Endothelial cell of hepatic sinusoid (primary cell): ENCODE measurements around the gene GPD1.

Experiments used
- in situ Hi-C: cut with HindIII; loops from 2 replicates; pipeline ENCODE4 v1.10.0; 2017; ENCODE audit warnings: low sequenced_read_pairs

The GPD1 gene

GRCh38 chr12:50103767-50104321 lies at the start of gene GPD1:
TSS of gene GPD1 (plus strand) at chr12:50104008. CDS start at chr12:50104051, 43 bp downstream.
- in situ Hi-C loops = loop anchor here (5.0 kb wide), 1 partner anchor 37 kb away; no protein-coding TSS in a partner anchor

- in situ Hi-C loops = no loop called here
Observed at GRCh38 chr12:50055831-50056638, 47.8 kb upstream of the GPD1 start.

- in situ Hi-C loops = no loop called here
Observed at GRCh38 chr12:50056639-50056976, 47.2 kb upstream of the GPD1 start.

- in situ Hi-C loops = no loop called here
Observed at GRCh38 chr12:50057000-50057841, 46.6 kb upstream of the GPD1 start, which contains the start of gene ASIC1. TSS of gene ASIC1 (plus strand) at chr12:50057596. CDS start at chr12:50058767, 1,171 bp downstream.

- in situ Hi-C loops = no loop called here
Observed at GRCh38 chr12:50057896-50058670, 45.7 kb upstream of the GPD1 start.

GRCh38 chr12:50058743-50059312 lies 45.0 kb upstream of the GPD1 start:
- in situ Hi-C loops = no loop called here

- in situ Hi-C loops = loop anchor here (10.0 kb wide), 1 partner anchor 195 kb away; no protein-coding TSS in a partner anchor
Observed at GRCh38 chr12:50059440-50060119, 44.2 kb upstream of the GPD1 start.

- in situ Hi-C loops = loop anchor here (10.0 kb wide), 1 partner anchor 195 kb away; no protein-coding TSS in a partner anchor
Observed at GRCh38 chr12:50060120-50060468, 43.7 kb upstream of the GPD1 start.

GRCh38 chr12:50061171-50061570 lies 42.6 kb upstream of the GPD1 start:
- in situ Hi-C loops = loop anchor here (10.0 kb wide), 1 partner anchor 196 kb away; no protein-coding TSS in a partner anchor

- in situ Hi-C loops = loop anchor here (10.0 kb wide), 1 partner anchor 197 kb away; no protein-coding TSS in a partner anchor
Observed at GRCh38 chr12:50061946-50062686, 41.7 kb upstream of the GPD1 start.

- in situ Hi-C loops = loop anchor here (10.0 kb wide), 1 partner anchor 198 kb away; no protein-coding TSS in a partner anchor
Observed at GRCh38 chr12:50062728-50063460, 40.9 kb upstream of the GPD1 start.

- in situ Hi-C loops = loop anchor here (5.0 to 10.0 kb wide), 4 partner anchors 36 to 201 kb away; partner anchors contain the start of gene GPD1
Observed at GRCh38 chr12:50065726-50066310, 38.0 kb upstream of the GPD1 start.

- in situ Hi-C loops = loop anchor here (5.0 to 10.0 kb wide), 4 partner anchors 36 to 202 kb away; partner anchors contain the start of gene GPD1
Observed at GRCh38 chr12:50066402-50066801, 37.4 kb upstream of the GPD1 start.

- in situ Hi-C loops = loop anchor here (5.0 to 10.0 kb wide), 4 partner anchors 33 to 204 kb away; partner anchors contain the start of gene GPD1
Observed at GRCh38 chr12:50069069-50069468, 34.7 kb upstream of the GPD1 start.

GRCh38 chr12:50069539-50069938 lies 34.3 kb upstream of the GPD1 start:
- in situ Hi-C loops = loop anchor here (5.0 to 10.0 kb wide), 4 partner anchors 33 to 205 kb away; partner anchors contain the start of gene GPD1

- in situ Hi-C loops = no loop called here
Observed at GRCh38 chr12:50070314-50071060, 33.3 kb upstream of the GPD1 start.
